AG09309 (cell line): Measurements from ENCODE around the gene TEX29.

Experiments
- DNase-seq: peaks from one replicate; pipeline ENCODE4 v3.0.0-alpha.2; 2010; ENCODE audit warnings: low read depth
- H3K4me3 ChIP-seq: 2 replicates; pipeline ENCODE4 v1.5.1; 2011; ENCODE audit warnings: mild to moderate bottlenecking, low read depth, low read length, moderate library complexity; ENCODE audit not compliant: control insufficient read depth
- TF ChIP-seq, protein P1 (sequence below): IDR thresholded peaks from 2 replicates; pipeline ENCODE4 v1.5.1; 2011; ENCODE audit warnings: mild to moderate bottlenecking, low read depth, low read length, inconsistent platforms; ENCODE audit not compliant: insufficient read depth, control insufficient read depth; ENCODE audit errors: missing control alignments

TEX29 gene

DNA sequence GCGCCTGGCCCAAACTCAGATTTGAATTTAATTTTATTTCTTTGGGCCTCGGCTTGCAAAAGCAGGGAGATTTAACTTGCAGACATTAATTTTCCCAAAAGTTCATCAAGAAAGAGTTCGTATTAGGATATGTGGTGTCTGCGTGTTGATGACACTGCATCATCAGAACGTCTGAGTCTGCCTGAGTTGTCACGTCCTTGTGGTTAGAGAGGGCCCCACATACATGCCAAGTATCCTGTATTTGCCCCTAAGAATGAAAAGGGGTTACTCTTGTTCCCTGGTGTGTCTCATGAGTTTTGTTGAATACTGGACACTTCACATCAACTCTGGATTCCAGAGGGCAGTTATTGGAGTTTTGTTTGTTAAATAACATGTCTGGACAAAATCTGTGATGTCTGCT lies 5.6 kb upstream of the TEX29 start:
- no peak for DNase-seq
- TF ChIP-seq, protein P1, sequence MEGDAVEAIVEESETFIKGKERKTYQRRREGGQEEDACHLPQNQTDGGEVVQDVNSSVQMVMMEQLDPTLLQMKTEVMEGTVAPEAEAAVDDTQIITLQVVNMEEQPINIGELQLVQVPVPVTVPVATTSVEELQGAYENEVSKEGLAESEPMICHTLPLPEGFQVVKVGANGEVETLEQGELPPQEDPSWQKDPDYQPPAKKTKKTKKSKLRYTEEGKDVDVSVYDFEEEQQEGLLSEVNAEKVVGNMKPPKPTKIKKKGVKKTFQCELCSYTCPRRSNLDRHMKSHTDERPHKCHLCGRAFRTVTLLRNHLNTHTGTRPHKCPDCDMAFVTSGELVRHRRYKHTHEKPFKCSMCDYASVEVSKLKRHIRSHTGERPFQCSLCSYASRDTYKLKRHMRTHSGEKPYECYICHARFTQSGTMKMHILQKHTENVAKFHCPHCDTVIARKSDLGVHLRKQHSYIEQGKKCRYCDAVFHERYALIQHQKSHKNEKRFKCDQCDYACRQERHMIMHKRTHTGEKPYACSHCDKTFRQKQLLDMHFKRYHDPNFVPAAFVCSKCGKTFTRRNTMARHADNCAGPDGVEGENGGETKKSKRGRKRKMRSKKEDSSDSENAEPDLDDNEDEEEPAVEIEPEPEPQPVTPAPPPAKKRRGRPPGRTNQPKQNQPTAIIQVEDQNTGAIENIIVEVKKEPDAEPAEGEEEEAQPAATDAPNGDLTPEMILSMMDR, result no peak
- H3K4me3 ChIP-seq, result no peak overlapping the region

DNA sequence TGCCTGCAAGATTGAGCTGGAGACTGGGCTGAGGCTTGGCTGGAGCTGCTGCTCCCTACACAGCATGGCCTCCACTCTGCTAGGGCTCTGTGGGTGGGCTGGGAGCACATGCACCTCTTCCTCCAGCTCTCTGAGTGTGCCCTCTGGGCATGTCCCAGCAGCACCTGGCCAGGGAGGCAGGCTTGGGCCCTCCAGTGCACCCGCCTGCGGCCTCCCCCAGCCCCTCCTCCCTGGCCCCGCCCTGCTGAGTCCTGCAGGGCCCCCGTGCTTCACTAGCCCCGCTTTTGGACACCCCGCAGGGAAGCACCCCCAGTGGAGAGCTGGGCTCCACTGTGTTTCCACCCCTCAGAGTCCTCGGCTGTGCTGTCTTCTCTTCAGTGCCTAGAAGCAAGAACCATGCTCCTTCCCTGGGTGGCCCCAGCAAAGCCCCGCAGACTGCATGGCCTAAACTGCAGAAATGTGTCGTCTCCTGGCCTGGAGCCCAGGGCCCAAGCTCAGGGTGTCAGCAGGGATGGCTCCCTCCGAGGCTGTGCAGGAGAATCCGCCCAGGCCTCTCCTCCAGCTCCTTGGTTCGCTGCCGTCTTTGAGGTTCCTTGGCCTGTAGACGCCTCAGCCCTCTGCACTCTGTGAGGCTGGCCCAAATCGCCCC lies 5.0 kb upstream of the TEX29 start:
- no peak for DNase-seq
- TF ChIP-seq, protein P1, result no peak

GRCh38 chr13:111316161-111316730 lies 4.2 kb upstream of the TEX29 start:
- DNase-seq, result no peak
- TF ChIP-seq, protein P1, result no peak
- no peak overlapping the region for H3K4me3 ChIP-seq

More for the DNA sequence above, 5.0 kb upstream of the TEX29 start:
- no peak overlapping the region for H3K4me3 ChIP-seq

- H3K4me3 ChIP-seq, result no peak overlapping the region
- TF ChIP-seq, protein P1, result no peak
- no peak for DNase-seq
These were observed 3.3 kb upstream of the TEX29 start for GRCh38 chr13:111317042-111317550.

DNA sequence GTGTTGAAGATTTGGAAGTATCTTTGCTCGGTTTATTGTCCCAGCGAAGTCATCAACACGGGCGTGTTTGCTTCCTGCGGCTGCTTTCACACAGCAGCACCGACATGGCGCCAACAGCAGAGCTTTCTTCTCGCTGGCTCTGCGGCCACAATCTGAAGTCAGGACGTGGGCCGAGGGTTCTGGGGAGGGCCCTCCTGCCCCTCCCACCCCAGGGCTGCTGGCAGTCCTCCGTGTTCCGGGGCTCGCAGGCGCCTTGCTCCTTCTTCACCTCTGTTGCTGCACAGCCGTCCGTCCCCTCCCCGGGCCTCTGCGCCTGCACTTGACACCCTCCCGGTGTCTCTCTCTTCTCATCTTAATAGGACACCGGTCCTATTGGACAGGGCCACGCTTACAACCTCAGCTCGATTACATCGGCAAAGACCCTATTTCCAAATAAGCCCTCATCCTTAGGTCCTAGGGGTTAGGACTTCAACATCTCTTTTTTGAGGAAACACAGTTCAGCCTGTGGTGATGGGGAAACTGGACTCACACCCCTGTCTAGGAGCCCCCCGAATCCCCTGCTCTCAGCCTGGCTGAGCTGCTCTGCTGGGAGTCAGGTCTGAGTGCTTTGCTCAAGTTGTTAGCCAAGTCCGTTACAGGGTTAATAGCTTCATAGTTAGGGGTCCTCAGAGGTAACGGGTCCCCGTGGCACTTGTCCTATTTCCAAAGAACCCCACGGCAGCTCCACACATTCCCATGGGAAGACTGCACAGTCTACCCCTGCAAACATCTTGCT lies 2.7 kb upstream of the TEX29 start:
- no peak for DNase-seq
- no peak overlapping the region for H3K4me3 ChIP-seq
- TF ChIP-seq, protein P1, result no peak

DNA sequence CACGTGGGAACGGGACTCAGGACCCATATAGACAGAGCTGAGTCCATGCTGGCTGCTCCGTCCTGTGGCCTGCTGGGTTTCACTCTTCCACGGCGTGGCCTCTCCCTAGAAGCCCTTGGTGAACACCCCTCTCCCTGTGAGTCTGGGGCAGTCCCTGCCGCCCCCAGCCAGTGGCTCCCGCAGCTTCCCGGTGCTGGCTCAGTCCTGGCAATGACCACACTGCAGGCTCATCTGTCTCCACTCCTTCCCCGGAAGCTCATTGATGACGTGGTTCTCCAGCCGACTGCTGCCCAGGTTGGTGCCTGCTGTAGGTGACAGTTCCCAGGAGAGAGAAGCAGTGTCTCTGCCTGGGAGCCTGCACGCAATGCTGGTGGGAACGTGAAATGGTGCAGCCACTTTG lies 2.1 kb upstream of the TEX29 start:
- no peak overlapping the region for H3K4me3 ChIP-seq
- DNase-seq, result no peak
- TF ChIP-seq, protein P1, result no peak
